SHP77 (cell line): ENCODE results near the gene C11orf54.
"Not testable (repeated sequence)": the region's sequence is repeated elsewhere in the genome, so short reads cannot be mapped to it uniquely, and the experiment has no call there.

Experiments
- DNase-seq, 2 experiments: peaks; one replicate each; lab custom pipeline; 2025; lab: John Stamatoyannopoulos, UW

Gene C11orf54

DNA sequence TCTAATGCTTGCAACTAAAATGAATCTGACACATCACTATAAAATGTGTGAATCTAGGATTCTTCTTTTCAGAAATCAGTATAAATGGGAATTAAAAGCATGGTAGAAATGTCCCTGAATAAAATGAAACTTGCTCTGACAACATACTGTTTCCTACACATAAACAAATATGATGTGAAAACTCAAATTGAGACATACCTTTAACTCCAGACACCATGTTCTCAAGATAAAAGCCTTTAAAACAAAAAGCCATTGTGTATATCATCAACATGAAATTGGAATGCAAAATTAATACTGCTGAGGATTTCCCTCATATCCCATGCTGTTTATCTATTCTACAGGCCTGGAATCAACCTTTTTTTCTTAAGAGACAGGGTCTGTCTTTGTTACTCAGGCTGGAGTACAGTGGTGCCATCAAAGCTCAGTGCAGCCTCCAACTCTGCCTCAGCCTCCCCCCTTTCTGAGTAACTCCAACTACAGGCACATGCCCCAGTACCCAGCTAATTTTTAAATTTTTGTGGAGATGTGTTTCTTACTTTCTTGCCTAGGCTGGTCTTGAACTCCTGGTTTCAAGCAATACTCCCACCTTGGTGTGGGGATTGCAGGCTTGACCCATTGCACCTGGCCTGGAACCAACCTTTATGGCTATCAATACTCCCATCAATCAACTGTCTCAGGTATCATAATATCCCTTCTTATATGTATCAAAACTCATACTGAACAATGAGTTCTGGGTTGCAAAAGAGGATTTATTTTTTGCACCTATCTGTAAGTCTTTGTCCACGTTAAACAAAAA lies 6.8 kb upstream of the C11orf54 start:
- DNase-seq = no peak

DNA sequence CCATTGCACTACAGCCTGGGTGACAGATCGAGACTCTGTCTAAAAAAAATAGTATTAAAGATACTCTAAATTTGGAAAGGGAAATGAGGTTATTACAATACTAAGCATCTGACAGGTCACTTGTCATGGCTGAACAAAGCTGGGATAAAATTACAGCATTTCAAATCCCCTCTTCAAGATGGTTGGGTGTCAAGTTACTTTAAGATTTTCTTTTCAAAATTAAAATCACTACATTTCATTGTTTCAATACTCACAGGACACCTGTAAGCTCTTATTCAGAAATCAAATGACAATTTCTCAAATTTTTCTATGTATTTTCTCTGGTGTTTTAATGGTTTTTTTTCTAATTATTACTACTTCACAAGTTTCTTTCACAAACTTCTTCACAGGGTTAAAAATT lies 5.8 kb upstream of the C11orf54 start:
- DNase-seq = no peak

DNA sequence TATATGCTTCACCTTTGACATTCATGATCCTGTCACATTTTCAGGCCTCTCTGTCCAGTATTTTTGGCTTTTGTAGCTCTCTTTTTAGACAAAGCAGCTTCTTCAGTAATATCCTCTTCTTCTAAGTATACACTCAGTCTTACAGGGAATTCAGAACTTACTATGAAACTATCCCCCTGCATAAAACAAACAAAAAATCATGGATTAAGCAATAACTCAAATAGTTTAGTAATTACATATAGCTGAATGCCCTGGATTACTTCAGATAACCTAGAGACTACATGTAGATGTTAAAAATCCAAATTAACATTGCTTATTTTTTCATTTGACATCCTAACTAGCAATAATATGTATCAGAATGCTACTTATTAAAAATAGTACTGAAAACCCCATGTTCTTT lies 5.3 kb upstream of the C11orf54 start:
- no peak for DNase-seq

DNA sequence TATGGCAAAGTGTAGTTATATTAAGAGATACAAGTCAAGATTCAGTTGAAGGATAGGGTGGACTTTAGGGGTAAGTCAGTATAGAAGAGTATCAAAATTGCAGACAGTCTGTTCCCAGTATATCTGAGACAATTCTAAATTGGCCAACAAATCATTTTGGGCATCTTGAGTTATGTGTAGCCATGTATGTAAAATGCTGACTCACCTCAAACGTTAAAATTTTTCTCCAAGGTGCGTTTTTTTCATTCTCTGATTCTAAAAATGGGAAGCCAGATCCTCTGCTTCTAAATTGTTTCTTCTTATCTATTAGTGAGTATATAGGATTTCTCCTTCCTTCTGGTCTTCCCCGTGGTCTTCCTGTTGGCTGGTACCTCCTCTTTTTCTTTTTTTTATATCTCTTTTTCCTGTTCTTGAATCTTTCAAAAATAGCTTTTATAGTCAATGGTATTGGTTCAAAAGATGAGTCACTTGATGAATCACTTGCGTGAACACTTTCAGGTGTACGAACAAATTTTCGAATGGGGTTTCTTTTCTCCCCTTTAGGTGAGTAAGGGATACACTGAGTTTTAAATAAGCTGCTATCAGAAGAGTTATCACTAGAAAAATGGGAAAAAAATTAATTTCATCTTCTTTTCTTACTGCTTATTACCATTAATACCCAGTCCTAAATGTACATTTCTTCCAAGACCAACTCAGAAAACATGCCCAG lies 3.4 kb upstream of the C11orf54 start:
- DNase-seq = no peak

DNA sequence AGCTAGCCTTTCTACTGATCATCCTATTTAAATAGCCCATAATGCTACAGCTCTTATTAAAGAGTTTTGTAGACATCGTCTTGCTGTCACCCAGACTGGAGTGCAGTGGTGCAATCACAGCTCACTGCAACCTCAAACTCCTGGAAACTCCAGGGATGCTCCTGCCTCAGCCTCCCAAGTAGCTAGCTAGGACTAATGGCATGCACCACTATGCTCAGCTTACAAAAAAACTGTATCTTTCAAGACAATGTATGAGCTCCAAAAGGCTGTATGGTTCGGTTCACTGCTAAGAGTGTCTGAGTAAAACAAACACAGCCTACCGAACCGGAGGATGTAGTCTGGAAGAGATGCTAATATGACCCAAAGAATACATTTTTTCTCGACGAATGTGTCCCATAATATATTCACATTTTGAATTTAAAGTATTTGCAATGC lies 2.8 kb upstream of the C11orf54 start:
- DNase-seq = no peak

DNA sequence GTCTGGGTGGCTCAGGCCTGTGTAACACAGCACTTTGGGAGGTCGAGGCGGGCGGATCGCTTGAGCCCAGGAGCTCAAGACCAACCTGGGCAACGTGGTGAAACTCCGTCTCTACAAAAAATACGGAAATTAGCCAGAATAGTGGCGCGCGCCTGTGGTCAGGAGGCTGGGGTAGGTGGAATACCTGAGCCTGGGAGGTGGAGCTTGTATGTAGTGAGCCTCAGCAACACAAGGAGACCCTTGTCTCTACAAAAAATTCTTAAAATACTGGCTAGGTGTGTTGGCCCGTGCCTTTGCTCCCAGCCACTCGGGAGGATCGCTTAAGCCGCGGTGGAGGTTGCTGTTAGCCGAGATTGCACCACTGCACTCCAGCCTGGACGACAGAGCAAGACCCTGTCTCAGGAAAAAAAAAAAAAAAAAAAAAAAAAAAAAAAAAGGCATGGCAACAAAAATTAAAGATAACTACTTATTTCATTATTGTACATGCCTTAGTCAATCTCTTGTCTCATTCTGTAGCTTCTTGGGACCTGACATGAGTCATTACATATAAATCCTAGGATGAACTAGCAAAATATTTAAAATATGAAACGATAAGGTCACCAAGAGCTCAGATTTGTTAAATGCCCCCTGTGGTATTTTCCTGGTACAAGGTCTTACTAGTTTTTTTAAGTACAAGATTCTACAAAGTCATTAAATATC lies 1.3 kb upstream of the C11orf54 start:
- no peak for DNase-seq

DNA sequence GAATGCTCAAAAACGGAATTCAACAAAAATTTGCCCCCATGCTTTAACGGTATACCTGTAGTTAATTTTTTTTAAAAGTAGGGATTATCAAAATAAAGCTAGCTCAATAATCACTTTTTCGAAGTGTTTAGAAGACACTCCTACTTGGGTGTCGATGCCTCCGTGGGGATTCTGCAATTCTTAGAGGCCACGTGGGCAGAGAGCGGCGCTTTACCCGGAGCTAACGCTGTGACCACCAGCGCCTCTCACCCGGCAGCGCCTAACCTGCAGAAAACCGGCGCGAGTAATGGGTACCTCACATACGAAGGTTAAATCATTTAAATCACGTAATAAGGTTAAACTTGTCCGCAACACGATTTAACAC lies 760 bp upstream of the C11orf54 start:
- DNase-seq = peak; percentile 5 to 42

DNA sequence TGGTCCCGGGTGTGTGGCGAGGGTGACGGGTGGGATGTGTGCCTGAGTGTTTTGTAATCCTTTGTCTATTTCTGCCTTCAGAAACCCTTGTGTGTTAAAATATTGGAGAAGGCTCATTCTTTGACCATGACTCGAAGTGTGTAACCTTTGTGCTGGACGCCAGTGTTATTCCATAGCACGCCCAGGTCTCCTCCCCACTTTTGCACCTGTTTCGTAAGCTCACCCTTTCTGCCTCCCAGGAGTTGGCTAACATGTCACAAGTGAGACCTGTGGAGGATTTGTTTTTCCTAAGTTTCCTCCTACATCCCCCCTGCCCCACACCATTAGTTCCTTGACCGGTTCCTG lies 382 bp downstream of the C11orf54 start:
- DNase-seq = peak; percentile 48 to 51

DNA sequence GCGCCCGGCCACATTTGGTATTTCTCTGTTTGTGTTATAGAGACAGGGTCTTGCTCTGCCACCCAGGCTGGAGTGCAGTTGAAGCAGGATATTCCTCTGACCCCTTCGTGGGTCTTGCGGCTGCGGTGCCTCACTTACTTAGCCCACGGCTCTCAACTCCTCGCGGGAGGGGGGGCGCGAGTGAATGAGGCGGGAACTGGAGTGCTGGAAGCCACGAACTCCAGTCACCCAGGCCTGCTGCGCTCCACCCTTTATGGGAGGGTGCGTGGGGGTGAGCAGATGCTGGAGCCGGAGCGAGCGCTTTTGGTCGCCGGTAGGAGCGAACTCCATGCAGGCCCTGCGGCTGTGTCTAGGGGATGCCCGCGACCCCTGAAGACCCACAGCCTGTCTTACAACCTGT lies 1.8 kb downstream of the C11orf54 start:
- no peak for DNase-seq

DNA sequence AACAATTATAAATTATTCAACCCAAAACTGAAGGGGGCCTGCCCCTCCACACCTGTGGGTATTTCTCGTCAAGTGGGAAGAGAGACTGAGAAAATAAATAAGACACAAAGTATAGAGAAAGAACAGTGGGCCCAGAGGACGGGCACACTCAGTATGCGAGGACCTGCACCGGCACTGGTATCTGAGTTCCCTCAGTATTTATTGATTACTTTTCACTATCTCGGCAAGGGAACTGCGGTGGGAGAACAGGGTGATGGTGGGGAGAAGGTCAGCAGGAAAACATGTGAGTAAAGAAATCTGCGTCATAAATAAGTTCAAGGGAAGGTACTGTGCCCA lies 3.2 kb downstream of the C11orf54 start:
- DNase-seq = no peak

DNA sequence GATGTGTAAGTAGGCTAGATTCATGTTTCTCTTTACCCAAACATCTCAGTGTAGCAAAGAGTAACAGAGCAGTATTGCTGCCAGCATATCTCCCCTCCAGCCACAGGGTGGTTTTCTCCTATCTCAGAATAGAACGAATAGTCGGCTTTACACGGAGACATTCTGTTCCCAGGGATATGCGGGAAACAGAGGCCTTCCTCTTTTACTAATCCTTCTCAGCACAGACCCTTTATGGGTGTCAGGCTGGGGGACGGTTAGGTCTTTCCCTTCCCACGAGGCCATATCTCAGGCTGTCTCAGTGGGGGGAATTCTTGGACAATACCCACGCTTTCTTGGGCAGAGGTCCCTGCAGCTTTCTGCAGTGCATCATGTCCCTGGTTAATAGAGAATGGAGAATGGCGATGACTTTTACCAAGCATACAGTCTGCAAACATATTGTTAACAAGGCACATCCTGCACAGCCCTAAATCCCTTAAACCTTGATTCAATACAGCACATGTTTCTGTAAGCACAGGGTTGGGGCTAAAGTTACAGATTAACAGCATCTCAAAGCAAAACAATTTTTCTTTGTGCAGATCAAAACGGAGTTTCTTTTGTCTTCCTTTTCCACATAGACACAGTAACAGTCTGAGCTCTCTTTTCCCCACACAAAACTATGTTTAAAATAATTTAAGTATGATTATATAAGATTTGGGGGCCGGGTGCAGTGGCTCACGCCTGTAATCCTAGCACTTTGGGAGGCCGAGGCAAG lies 3.7 kb downstream of the C11orf54 start:
- DNase-seq = not testable (repeated sequence)

DNA sequence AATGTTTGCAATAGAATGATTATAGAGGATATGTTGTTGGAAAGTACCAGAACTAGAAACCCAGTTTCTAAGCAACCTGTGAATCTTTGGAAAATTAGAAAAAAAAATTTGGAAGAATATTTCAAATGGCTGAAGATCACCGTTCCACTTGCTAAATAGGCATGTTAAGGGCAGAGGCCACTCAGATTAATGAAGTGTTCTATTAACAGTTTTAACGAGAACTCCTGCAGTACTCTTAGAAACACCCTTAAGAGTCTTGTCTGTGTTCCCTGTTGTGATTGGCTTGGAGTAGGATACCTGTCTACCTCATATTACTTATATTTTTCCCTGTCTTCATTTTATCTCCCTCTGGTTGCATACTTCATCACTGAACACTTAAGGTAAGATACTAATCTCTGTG lies 4.6 kb downstream of the C11orf54 start:
- DNase-seq = no peak

DNA sequence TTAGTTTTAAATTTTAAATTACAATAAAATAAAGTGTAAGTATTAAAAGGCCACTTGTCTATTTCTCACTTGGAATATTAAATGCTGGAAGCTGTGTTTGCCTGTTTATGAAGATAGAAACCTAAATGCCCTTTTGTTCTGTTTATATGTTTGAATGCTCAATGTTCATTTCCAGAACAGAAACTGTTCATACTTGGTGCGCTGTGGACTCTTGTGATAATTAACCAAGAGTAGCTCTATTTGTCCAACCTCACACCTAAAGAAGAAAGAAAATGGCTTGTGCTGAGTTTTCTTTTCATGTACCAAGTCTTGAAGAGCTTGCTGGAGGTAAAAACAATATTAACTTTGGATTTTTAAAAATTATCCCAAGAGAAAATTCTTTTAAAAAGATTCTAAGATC lies 5.7 kb downstream of the C11orf54 start:
- DNase-seq = no peak

DNA sequence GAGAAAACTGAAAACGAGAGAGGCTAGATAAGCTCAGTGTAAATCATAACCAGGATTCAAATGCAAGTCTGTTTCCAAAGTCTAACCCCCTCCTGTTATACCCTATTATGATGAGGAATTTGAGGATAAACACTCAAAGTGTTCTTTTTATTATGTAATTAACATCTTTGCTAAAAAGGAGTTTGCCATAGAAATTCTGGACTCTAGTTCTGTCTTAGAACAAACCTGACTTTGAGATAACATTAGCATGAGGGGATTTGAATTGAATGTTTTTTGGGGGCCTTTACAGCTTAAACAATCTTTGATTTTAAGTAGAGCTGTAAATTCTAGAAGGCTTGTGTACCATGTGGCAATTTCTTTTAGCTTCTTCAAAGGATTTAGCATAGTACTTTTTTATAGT lies 9.5 kb downstream of the C11orf54 start:
- DNase-seq = no peak

DNA sequence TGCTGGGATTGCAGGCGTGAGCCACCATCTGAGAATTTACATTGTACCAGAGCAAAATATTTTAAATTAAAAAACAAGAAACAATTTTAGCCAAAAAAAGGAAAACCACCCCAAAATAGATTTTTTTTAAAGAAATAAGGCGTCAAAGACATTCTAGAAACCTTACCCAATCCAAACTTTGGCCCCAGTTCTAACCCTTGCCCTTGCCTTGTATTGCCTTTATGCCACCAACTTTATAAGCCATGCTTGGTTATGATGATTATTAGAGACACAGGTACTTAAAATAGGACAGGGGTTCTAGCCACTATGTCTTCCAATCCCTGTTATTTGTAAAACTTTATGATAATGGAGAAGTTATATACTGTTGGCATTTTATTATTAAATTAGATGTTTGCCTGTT lies 11.8 kb downstream of the C11orf54 start:
- DNase-seq = no peak

DNA sequence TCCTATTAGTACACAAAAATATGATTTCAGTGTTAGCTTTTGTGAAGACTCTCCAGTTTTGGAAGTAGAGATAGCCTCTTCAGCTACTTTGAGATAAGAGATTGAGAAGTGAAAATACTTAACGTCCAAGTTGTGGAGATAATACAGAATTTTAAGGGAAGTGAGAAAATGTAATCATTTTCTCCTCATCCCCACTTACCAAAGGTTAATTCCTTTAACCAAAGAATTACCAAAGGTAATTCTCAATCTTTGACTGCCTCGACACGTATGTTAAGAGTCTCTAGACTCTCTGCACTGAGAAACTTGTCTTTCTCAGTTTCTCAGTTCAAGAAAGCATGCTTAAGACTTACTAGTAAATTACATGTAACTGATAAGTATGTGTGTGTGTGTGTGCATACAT lies 15.3 kb downstream of the C11orf54 start:
- no peak for DNase-seq

DNA sequence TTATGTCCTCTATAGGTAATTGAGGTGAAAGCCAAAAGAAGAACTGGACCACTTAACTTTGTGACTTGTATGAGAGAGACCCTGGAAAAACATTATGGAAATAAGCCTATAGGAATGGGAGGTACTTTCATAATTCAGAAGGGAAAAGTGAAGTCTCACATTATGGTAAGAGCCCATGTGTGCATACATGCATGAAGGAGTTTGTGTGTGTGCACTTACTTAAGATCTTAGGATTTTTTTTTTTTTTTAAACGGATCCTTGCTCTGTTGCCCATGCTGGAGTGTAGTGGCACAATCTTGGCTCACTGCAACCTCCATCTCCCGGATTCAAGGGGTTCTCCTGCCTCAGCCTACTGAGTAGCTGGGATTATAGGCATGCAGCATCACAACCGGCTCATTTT lies 15.8 kb downstream of the C11orf54 start:
- no peak for DNase-seq

DNA sequence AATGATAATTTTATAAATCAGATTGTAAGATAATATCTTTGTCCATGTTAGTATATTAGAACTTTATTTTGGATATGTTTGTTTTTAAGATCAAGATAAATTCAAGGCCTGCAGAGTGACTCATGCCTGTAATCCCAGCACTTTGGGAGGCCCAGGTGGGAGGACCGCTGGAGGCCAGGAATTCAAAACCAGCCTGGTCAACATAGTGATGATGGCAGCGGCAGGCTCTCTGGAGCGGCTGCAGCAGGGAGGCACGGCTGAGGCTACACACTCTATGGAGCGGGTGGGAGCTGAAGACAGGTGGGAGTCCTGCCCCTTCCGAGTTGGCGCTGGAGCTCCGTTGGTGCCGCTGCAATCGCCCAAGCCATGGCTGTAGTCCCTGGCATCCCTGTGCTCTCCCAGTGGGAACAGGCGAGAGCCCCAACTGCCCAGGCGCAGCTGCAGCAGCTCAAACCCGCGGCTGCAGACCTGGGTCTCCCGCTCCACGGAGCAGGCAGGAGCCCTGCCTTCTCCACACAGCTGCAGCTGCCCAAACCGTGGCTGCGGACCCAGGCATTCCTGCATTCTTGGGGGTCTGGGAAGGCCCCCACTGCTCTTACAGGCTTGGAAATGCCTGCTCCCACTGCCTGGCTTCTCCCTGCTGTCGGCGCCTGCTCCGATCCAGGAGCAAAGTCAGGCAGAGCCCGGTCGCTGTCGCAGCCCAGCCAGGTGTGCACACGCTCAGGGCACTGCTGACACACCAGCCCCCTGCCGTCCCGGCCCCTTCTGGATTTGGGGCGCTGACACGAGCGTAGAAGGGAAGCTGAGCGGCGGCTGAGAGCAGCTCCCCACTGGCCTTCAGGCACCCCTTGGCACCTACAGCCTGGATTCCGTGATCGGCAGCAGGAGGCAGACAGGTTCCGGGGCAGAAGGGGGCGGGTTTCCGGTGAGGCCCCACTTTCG lies 16.7 kb downstream of the C11orf54 start:
- DNase-seq = no peak

DNA sequence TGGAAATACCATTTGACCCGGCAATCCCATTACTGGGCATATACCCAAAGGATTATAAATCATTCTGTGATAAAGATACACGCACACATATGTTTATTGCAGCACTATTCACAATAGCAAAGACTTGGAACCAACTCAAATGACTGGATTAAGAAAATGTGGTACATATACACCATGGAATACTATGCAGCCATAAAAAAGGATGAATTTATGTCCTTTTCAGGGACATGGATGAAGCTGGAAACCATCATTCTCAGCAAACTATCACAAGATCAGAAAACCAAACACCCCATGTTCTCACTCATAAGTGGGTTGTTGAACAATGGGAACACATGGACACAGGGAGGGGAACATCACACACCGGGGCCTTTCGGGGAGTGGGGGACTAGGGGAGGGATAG lies 17.7 kb downstream of the C11orf54 start:
- DNase-seq = not testable (repeated sequence)

DNA sequence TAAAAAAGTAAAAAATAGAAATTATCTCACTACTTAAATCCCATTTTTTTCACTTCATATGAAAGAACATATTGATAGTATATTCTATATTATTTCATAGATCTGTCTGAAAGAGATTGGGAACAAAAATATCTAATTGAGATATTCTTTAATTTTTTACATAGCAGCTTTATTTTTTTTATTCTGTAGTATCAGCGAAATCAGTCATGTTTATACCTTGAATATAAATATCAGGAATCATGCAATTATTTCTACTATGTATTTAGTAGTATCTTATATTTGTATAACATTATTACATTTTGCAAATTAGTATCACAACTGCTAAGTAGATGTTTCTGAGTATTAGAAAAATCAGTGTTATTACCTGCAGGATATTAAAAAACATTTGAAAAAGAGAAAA lies 20.4 kb downstream of the C11orf54 start:
- no peak for DNase-seq

DNA sequence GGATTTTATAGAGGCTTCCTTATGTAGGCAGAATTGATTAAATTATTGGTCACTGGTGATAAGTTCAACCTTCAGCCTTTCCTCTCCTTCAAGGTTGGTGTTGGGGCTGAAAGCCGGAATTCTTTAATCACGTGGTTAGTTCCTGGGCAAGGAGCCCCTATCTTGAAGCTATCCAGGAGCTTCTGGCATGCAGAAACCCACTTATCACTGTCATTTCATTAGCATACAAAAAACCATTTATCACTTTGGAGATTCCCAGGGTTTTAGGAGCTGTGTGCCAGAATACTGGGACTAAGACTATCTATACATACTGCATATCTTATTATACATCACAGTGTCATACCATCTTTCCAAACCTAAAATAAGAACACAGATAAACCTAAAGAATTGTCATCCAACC lies 24.1 kb downstream of the C11orf54 start:
- no peak for DNase-seq

DNA sequence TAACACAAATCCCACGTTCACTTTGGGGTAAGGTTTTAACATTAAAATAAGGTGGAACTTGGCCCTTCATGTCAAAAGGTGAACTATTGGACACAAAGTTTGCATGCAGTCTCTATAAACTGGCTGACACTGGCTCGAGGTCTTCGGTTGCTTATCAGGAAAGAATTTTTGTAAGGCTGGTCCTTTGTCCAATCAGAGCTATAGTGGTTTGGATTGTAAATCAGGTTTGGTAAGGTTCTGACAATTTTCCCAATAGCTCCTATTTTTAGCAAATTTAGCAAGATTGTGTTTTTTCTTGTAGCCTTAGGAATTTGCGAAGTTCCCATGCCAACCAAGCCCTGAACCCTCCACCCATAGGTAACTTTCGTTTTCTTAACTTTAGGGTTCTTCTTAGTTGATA lies 25.0 kb downstream of the C11orf54 start:
- DNase-seq = no peak
